GM19043 (cell line): Measurements from ENCODE around the gene TNFRSF13B.
"Not testable (repeated sequence)": the region's sequence is repeated elsewhere in the genome, so short reads cannot be mapped to it uniquely, and the experiment has no call there.

Source experiments
- ATAC-seq: cut with Tn5 transposase; IDR thresholded peaks from one replicate; pipeline ENCODE4 v1.9.1; 2021; ENCODE audit warnings: low read depth; ENCODE audit not compliant: unreplicated experiment

Gene TNFRSF13B

DNA sequence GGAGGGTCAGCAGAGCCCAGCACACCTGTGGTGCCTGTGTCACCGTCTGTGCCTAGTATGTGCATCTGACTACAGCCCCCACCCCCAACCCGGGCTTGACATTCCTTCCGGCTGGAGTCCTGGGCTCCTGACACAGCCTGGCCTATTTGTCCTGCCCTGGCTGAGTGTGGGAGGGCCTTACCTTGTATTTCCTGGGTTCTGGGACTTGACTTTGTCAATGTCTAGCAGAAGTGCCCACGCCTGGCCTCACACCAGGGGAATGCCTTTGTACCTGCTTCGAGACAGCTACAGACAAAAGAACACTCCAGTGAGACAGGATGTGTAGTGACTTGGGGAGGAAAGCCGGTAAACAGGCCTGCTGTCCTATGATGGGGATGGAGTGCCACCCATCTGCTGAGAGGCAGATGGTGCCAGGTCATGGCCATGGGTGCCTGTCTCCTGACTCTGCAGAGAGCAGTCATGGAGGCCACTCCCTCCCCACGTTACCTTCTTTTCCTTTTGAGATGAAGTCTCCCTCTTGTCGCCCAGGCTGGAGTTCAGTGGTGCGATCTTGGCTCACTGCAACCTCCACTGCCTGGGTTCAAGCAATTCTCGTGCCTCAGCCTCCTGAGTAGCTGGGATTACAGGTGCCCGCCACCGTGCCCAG is 42.8 kb downstream of the TNFRSF13B start:
- ATAC-seq, result no peak

DNA sequence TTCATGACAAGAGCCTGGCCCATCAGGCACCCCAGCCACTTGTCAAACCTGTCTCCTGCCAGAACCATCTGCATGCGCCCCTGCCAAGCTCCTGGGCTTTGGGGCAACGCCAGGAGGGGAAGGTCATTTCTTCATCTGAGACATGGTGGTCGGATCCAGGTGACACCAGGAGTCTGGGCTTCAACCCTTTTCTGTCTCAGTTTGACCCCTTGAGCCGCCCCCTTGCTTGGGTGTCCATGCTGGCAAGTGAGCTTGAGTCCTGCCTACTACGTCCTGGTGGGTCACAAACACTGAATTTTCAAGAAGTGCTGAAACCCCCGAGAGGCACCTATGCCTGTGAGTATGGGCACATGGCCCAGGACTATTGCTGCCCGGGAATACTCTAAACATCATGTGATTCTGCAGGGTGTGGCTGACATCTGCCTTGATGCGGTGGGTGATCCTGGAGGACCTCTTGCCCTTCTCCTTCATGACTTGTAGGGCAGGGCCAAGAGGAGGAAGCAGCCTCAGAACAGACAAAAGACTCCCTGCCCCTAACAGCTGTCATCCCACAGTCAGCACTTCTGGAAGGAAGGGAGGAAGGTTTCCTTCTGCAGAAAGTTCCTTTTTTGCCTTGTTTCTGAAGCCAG is 43.4 kb downstream of the TNFRSF13B start:
- no peak for ATAC-seq

DNA sequence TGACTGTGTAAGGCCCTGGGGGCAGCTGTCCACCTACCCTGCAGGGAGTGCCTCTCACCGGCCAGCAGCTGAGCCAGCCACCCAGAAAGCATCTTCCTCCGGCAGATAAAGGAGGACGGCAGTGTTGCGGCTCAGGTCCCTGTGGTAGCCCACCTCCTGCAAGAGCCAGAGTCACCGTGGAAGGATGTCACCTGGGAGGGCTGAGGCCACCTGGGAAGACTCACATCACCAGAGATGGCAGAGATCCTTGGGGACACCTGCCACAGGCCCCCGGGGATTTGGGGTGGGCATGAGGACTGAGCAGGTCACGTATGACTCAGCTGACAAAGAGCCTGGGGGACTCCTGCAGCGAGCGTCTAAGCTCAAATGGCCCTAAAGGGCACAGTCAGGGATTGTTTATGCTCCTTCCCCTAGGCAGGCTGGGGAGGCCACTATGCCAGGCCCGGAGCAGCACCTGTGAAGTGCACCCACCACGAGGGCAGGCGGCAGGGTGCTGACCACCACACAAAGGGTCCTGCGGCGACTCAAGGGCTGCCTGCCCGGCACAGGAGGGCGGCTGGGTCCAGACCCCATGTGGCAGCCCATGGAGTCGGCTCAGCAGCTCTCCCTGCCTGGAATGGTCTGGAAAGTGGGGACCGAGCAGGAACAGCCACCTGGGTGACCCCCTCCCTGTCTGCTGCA is 44.1 kb downstream of the TNFRSF13B start:
- no peak for ATAC-seq

DNA sequence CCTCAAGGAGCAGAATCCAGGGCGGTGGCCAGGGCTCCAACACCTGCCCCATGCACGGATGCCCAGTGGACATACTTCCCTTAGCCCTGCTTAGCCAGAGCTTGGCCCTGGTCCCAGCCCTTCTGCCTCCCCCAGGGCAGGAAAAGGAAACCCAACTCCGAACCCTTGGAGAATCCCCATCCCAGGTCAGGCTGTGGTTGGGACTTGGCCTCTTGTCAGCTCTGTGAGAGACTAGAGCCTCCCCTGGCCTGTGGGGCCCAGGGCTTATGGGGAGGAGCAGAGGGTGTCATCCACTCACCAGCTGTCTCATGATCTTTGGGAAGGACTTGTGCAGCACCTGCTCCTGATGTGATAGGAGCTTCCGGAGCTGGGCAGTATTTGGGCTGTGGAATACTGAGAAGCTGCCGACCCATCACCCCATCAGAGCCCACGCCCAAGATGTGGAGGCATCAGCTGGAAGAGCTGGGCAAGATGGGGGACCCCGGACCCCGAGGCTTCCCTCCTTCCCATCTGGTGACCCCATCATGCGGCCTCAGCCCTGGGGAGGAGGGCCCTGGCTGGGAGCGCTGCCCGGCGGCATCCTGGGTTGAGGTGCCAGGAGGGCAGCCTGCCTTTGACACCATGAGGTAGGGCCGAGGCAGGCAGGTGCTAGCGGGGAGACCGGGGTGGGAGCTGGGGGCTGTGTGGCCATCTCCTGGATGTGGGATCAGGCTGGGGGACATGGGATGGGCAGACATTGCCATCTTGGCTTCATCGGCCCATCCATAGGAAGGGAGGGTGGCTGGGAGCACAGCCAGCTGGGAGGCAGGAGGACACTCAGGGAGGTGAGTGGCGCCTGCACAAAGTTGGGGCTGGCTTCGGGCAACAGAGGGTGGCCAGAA is 45.1 kb downstream of the TNFRSF13B start:
- no peak for ATAC-seq

DNA sequence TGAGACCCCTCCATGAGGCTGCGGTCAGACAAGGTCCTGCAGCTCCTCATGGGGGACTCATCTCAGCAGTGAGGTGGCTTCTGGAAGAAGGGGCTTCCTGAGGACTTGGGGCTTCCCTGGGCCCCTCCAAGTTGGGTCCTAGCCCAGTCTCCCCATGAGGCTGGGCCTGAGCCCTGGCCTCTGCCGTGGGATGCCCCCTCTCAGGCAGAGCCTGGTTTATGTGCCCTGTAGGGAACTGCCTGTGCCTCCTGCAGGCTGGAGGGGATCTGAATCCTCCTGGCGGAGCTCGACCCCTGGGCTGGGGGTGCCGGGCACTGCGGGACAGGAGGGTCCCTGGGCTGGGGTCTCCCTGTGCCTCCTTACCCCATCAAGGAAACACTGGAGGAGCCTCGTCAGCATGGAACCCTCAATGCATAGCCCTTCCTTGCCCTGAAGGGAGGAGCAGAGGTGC is 45.8 kb downstream of the TNFRSF13B start:
- ATAC-seq, result no peak

DNA sequence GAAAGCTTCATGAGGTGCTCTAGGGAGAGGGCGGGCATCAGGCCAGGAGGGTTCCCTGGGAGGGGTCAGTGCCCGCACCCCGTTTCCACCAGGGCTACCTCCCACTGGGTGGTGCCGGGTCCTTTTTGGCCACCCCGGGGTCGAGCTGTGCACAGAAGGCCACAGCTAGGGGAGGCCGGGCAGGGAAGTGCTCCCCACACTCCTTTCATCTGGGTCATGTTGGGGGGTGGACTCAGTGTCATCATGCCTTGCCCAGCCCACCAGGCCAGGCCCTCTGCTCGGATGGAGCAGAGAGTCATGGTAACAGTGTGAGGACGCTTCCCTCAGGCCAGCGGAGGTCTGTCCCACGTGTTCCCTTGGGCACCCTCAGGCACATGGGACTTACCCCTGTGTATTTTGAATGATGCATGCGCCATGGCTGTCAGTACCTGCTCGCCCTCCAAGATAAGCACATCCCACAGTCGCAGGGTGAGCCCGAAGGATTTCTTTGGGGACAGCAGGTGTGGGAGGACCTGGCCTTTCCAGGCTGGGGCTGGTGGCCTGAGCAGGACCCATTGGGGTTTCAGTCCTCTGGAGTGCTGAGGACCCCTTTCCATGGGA is 46.4 kb downstream of the TNFRSF13B start:
- ATAC-seq, result no peak

DNA sequence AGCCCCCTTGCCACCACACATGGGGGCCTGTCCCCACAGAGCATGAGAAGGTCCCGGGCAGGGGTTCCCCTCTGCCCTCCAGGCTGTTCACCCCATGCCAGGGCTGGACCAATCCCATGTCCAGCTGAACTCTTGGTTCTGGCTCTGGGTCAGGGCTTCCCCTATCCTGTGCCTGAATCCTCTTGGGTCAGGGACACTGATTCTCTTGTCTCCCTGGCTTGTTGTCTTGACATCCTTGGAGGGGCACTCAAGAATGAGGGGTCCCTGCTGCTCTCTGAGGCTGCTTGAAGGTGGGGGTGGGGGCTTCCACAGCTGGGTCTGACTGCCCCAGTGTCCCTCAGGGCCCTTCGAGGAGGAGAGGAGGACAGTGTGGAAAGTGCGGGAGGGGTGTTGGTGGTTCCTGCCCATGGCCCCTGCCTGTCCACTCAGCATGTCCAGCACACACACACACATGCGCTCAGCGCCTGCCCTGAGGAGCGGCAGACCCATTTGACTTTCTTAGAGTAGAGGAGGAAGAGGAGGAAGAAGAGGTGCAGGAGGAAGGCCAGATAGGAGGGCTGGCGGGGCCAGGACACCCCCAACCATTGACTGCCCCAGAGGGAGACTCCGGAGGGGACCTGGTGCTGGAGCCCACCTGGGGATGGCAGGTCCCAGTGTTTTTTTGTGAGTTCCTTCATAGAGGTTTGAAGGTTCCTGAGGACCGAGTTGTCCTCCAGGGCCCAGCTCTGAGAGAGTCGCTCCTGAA is 47.0 kb downstream of the TNFRSF13B start:
- ATAC-seq, result no peak

DNA sequence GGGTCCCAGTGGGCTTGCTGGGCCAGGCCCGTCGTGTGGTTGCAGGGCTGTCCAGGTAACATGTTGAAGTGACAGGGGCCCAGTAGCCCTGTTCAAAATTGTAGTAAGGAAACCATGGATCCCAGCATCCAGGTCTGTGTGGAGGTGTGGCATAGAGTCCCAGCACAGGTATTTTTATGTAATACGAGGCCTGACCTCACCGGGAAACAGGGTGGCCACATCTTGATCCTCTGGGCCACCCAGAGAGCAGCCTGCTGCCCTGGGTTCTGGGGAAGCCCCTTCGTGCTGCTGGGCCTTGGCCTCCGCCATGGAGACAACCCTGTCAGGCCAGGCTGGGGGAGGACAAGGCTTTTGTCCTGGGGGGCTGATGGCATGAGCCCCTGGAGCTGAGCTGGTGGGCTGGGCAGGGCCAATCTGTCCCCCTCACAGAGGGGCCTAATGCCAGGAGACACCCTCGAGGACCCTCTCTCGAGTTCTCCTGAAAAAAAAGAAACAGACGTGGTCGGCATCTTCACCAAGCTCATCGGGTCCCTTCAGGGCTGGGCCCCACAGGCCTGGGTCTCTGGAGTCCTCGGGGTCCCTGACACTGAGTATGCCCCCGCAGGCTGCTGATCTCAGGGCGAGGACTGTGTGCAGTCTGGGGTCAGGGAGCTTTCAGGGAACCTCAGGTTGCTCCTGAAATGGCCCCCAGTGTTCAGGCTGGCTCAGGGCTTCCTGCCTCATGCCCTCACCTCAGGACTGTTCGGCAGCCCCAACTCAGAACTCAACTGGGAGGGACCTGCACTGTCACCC is 47.8 kb downstream of the TNFRSF13B start:
- ATAC-seq, result no peak

DNA sequence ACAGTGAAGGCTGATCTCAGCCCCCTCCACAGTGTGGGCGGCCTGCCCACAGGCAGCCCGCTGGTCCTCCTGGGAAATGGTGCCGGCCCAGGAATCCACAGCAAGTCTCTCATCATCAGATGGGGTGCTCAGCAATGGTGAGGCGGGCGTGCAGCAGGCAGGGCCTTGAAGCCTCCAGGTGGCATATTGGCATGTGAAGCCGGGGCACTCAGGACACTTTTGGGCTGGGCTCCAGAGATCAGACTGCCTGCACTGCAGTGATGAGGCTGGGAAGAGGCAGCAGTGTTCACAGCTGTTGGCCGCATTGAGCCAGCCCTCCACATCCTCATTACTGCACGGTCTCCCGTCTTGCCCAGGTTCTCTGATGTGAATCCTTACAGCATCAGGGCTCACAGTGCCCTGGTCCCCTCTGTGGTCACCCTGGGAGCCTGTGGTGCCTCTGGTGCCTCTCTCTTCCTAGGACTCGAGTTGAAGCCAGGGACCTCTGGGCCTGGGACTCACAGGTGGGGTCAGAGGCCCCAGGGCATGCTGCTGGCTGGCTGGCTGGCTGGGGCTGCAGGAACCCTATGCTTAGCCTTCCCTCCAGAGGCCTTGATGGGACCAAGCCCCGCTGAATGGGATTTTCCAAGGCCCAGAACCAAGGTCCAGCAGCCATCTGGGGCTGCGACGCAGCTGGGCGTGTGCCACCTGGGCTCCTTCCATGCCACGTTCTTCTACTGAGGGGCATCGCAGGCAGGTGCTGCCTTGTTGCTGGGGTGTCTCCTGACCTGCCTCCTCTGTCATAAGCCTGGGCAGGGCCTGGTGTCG is 48.6 kb downstream of the TNFRSF13B start:
- ATAC-seq, result no peak

DNA sequence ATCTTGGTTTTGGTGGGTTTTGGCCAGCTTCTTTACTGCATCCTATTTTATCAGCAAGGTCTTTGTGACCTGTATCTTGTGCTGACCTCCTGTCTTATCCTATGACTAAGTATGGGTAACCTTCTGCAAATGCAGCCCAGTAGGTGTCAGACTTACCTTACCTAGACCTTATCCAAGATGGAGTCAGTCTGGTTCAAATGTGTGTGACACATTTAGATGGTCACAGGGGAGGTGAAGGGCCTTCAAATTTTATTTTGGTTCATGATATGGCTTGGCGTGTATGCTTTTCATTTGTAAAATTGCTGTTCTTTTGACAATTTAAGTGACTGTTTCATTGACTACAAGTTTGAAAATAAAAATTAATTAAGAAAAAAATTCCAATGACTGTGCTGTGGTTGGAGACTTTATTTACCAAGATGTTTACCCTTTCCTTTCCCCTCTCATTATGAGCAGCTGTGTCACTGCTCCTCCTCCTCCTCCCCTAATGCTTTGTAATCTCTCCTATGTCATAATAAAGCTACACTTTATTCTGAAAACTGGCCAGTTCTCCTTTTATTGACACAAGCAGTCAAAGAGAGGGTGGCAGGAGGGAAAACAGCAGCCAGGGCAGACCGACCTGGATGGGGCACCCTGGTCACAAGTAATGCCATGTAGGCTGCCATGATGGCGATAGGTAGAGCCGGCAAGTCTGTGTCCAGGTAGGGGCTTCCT is 49.4 kb downstream of the TNFRSF13B start:
- ATAC-seq, result no peak

DNA sequence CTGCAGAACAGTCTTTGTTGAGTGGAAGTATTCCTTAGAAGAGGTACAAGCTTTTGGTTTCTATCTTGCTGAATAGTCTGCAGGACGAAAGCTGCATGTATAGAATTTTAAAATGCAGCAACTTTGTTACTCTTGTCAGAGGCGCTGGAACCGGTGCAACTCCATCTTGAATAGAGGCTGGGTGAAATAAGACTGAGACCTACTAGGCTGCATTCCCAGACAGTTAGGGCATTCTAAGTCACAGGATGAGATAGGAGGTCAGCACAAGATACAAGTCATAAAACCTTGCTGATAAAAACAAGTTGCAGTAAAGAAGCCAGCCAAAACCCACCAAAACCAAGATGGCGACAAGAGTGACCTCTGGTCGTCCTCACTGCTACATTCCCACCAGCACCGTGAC is 50.5 kb downstream of the TNFRSF13B start:
- ATAC-seq, result not testable (repeated sequence)

DNA sequence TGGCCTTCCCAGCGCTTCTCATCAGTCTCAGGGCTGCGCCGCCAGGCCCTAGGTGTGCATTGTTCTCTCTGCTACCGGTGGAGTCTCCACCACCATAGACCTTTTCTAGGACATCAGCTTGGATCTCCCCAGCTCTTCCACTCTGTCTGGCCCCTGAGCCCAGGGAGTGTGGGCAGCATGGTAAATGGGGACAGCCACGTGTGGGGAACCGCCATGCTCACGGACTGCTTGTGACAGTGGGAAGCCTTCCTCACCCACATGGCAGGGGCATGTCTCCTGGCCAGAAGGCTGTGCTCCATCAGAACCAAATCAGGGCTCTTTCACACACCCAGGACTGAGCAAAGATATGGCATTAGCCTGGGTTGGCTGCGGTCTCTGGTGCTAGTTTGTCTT is 51.3 kb downstream of the TNFRSF13B start:
- no peak for ATAC-seq

DNA sequence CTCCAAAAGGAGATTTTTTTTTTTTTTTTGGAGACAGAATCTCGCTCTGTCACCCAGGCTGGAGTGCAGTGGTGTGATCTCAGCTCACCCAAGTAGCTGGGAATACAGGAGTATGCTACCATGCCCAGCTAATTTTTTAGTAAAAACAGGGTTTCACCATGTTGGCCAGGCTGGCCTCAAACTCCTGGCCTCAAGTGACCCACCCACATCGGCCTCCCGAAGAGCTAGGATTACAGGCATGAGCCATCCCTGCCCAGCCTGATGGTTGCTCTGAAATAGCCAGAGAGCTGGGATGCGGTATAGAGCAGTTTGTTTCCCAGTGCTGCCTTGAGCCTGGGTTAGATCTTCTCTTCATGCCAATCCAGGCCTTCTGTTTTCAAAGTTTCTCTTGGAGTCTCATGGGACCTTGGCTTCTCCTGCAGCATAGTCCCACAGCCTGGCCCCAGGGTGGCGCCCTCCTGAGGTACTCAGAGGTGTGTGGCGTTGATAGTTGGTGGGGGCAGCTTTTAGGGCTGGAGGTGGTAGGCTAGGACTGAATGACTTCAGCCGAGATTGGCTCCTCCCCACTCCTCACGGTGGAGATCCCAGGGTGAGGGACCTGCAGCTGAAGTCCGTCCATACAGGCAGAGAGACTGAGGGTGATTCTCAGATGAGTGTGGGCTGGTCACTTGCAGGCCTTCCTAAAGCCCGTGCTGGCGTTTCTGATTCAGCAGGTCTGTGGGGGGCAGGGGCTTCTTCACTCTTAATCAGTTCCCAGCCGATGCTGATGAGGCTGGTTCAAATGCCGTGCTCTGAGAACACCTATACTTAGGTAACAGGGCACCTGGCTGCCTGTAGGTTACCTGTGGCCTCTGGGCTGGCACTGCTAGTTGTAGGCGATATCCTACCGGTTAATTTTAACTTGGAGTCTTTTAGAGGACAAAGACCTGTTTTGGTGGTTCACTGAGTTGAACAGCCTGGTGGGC is 52.0 kb downstream of the TNFRSF13B start:
- no peak for ATAC-seq

DNA sequence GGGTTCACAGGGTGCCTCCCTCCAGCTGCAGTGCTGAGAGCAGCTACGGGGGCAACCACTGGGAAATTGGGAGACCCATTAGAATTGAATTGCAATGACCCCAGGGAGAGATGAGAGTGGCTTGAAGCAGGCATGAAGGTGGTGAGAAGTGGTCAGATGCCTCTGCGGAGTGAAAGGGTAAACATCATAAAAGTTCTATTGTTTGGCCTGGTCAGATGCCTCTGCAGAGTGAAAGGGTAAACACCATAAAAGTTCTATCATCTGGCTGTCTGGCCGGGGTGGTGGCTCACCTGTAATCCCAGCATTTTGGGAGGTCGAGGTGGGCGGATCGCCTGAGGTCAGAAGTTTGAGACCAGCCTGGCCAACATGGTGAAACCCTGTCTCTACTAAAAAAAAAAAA is 53.5 kb downstream of the TNFRSF13B start:
- ATAC-seq, result no peak

DNA sequence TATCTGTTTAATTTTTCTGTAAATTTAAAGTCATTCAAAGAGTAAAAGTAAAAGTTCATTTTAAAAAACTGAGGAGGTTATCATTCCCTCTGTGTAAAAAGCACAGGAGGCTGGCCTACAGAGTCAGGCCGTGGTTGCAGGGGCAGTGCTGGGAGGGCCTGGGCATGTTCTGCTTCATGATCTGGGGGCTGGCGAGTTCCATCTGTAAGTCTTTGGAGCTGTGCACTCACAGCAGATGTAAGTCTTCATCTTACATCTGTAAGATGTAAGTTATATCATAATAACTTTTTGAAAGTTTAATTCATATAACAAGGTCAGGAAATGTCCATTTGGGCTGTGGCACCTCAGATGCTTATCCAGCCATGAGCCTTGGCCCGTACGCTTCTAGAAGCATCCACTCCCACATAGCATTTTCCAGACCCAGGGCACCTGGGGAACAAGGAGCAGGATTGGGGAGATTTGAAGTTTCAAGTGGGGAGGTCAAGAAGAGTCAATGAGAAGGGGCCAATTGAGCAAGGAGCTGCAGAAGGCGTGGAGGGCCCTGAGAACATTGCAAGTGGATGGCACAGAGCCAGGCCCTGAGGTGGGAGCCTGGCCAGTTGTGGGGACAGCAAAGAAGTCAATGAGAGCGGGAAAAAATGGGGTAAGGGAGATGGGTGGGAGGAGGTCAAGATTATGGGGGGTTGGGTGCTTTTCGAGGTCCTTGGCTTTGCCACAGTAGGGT is 54.1 kb downstream of the TNFRSF13B start:
- ATAC-seq, result no peak

DNA sequence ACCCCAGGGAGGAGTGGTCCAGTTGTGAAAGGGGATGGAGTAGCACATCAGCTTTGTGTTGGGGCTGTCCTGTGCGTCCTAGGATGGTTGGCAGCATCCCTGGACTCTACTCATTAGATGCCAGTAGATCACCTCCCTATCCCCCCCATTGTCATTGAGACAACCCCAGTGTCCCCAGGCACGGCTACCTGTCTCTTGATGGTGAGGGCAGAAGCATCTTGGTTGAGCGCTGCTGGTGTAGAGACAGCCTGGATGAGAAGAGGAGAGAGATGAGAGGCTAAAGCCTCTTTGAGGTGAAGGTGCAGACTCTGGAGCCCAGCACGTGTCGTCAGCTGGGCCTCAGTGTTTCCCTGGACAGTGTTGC is 55.4 kb downstream of the TNFRSF13B start:
- ATAC-seq, result no peak
